ENCODE results near the gene GAB3. TPM values are rescaled to one million over a fixed set of nuclear protein-coding genes. Genes with fewer than 3 reads are reported as not detected.
A peak's percentile ranks its signal among the peaks of the same experiment; 100 is the strongest.

The GAB3 gene
- polyA plus RNA-seq, 1 of the 3 experiments (the other 2 are of a cell fraction): 4.5 TPM

- ChIA-PET POLR2A (no interaction called here), CTCF (interaction anchor here (1.4 to 2.8 kb wide), 3 partner anchors 23 to 44 kb away, joined by 3 to 14 read pairs (median 4); partner anchors contain the start of gene DKC1)
- Histone ChIP-seq H3K9me2 (no peaks in the 10 kb centered on the region), H3K27me3 (ENCODE audit: insufficient read depth) (no peaks in the 10 kb centered on the region), H3K4me1 (ENCODE audit: control insufficient read depth in 1 of 2, insufficient read depth in 2 of 2, low read depth in 1 of 2, low read length in 1 of 2) (no peaks in the 10 kb centered on the region), H3F3A (replicated peaks; ENCODE audit: insufficient read depth) (no peaks in the 10 kb centered on the region), H4K20me1 (ENCODE audit: insufficient read depth) (no peaks in the 10 kb centered on the region), H3K4me3 (ENCODE audit: low read depth in 2 of 2, low read length in 1 of 2) (no peak overlapping the region), H3K79me2 (ENCODE audit: insufficient read depth) (no peaks in the 10 kb centered on the region), H3K9me3 (no peaks in the 10 kb centered on the region), H2AFZ (ENCODE audit: low read depth) (no peak overlapping the region), H3K27ac (ENCODE audit: low read depth in 2 of 2, low read length in 1 of 2) (peak overlapping the region in 1 of 2 experiments; percentile 40; a peak in 2 of 4 replicates), H3K9ac (no peak overlapping the region), H3K36me3 (replicated peaks in 1 of 2; ENCODE audit: control insufficient read depth in 1 of 2, insufficient read depth in 2 of 2, low read length in 1 of 2) (peaks cover 0 to 4% of the 10 kb centered on the region in 2 experiments), H3K4me2 (no peak overlapping the region)
- TF ChIP-seq FOSL2 (IDR thresholded peaks at IDR 0.05; ENCODE audit: borderline replicate concordance, low read depth) (no peak), NFIC (IDR thresholded peaks at IDR 0.05; ENCODE audit: borderline replicate concordance) (no peak), GABPA (IDR thresholded peaks at IDR 0.05; ENCODE audit: low read depth) (no peak), CTCF (IDR thresholded peaks at IDR 0.05) (no peak), GATA2 (CRISPR knock-in tag; IDR thresholded peaks at IDR 0.05) (no peak), MXI1 (IDR thresholded peaks at IDR 0.05; ENCODE audit: low read depth, low read length) (no peak), JUND (IDR thresholded peaks at IDR 0.05) (no peak), REST (IDR thresholded peaks at IDR 0.05; ENCODE audit: low read depth, low read length) (no peak), MEF2A (IDR thresholded peaks at IDR 0.05; ENCODE audit: borderline replicate concordance, low read depth) (no peak), SIN3A (IDR thresholded peaks at IDR 0.05; ENCODE audit: borderline replicate concordance, low read depth, low read length) (no peak), CHD2 (IDR thresholded peaks at IDR 0.05; ENCODE audit: low read length, partially characterized antibody) (no peak), FOXM1 (IDR thresholded peaks at IDR 0.05; ENCODE audit: low read depth) (no peak), EP300 (IDR thresholded peaks at IDR 0.05; ENCODE audit: borderline replicate concordance in 1 of 2, low read depth in 1 of 2, low read length in 1 of 2) (no peak), RCOR1 (IDR thresholded peaks at IDR 0.05; ENCODE audit: low read length) (no peak), RFX5 (IDR thresholded peaks at IDR 0.05; ENCODE audit: low read length) (no peak)
- TF ChIP-seq, protein P1, sequence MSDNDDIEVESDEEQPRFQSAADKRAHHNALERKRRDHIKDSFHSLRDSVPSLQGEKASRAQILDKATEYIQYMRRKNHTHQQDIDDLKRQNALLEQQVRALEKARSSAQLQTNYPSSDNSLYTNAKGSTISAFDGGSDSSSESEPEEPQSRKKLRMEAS (IDR thresholded peaks at IDR 0.05; ENCODE audit: low read depth): no peak
- TF ChIP-seq, protein P2, sequence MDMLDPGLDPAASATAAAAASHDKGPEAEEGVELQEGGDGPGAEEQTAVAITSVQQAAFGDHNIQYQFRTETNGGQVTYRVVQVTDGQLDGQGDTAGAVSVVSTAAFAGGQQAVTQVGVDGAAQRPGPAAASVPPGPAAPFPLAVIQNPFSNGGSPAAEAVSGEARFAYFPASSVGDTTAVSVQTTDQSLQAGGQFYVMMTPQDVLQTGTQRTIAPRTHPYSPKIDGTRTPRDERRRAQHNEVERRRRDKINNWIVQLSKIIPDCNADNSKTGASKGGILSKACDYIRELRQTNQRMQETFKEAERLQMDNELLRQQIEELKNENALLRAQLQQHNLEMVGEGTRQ (IDR thresholded peaks at IDR 0.05; ENCODE audit: borderline replicate concordance, low read depth, low read length): no peak
- TF ChIP-seq, protein P3, sequence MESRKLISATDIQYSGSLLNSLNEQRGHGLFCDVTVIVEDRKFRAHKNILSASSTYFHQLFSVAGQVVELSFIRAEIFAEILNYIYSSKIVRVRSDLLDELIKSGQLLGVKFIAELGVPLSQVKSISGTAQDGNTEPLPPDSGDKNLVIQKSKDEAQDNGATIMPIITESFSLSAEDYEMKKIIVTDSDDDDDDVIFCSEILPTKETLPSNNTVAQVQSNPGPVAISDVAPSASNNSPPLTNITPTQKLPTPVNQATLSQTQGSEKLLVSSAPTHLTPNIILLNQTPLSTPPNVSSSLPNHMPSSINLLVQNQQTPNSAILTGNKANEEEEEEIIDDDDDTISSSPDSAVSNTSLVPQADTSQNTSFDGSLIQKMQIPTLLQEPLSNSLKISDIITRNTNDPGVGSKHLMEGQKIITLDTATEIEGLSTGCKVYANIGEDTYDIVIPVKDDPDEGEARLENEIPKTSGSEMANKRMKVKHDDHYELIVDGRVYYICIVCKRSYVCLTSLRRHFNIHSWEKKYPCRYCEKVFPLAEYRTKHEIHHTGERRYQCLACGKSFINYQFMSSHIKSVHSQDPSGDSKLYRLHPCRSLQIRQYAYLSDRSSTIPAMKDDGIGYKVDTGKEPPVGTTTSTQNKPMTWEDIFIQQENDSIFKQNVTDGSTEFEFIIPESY (IDR thresholded peaks at IDR 0.05; ENCODE audit: borderline replicate concordance, low read depth): no peak
- 48% methylated on average over 1 of the region's 1 CpG for WGBS (ENCODE audit: low lambda C conversion rate)
- DNase-seq: no peak
Measured at GRCh38 chrX:154718616-154719015, 32.3 kb downstream of the GAB3 start.

Data from SK-N-SH (cell line).